GM19324 (cell line): ENCODE data around the gene EBF4.

Experiments
- ATAC-seq: cut with Tn5 transposase; IDR thresholded peaks from one replicate; pipeline ENCODE4 v1.9.1; 2021; ENCODE audit warnings: mild to moderate bottlenecking, moderate library complexity; ENCODE audit not compliant: unreplicated experiment, low FRiP score

Gene EBF4

GRCh38 chr20:2741881-2742280 is 49.3 kb downstream of the EBF4 start:
- no peak for ATAC-seq

GRCh38 chr20:2742431-2742830 is 49.9 kb downstream of the EBF4 start:
- ATAC-seq = no peak

- no peak for ATAC-seq
These were observed 50.5 kb downstream of the EBF4 start for GRCh38 chr20:2742934-2743559.

- ATAC-seq = no peak
These were observed 52.7 kb downstream of the EBF4 start for GRCh38 chr20:2745060-2745910.

GRCh38 chr20:2745936-2746635 is 53.5 kb downstream of the EBF4 start:
- no peak for ATAC-seq

GRCh38 chr20:2746636-2747265 is 54.2 kb downstream of the EBF4 start:
- no peak for ATAC-seq

- ATAC-seq = no peak
These were observed 55.2 kb downstream of the EBF4 start for GRCh38 chr20:2747676-2748235.

- no peak for ATAC-seq
These were observed 56.2 kb downstream of the EBF4 start for GRCh38 chr20:2748551-2749342.

- no peak for ATAC-seq
These were observed 56.9 kb downstream of the EBF4 start for GRCh38 chr20:2749343-2749950.

GRCh38 chr20:2749951-2750490 is 57.4 kb downstream of the EBF4 start:
- ATAC-seq = no peak

- ATAC-seq = no peak
These were observed 58.1 kb downstream of the EBF4 start for GRCh38 chr20:2750491-2751251.

GRCh38 chr20:2751347-2751877 is 58.8 kb downstream of the EBF4 start:
- no peak for ATAC-seq

- ATAC-seq = no peak
These were observed 59.4 kb downstream of the EBF4 start for GRCh38 chr20:2751878-2752566.

GRCh38 chr20:2752567-2753460 is 60.2 kb downstream of the EBF4 start:
- ATAC-seq = no peak

GRCh38 chr20:2753461-2754040 is 61.0 kb downstream of the EBF4 start:
- ATAC-seq = no peak

GRCh38 chr20:2754424-2754823 is 61.8 kb downstream of the EBF4 start:
- no peak for ATAC-seq
